ENCODE results near the gene ADAT2.

DNA sequence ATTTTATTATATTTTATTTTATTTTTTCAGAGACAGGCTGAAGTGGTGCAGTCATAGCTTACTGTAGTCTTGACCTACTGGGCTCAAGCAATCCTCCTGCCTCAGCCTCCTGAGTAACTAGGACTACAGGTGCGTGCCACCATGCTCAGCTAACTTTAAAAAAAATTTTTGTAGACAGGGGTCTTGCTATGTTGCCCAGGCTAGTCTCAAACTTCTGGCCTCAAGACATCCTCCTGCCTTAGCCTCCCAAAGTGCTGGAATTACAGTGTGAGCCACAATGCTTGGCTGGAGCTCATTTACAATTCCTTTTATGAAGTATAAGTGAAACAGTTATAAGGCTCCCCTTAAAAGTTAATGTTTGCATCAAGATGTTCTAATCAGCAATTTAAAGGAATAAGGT, 46.5 kb upstream of the ADAT2 start:
- no peak for TF ChIP-seq POLR2A (IDR thresholded peaks at IDR 0.05; ENCODE audit: low read depth, low read length)
- no peak for TF ChIP-seq CTCF (IDR thresholded peaks at IDR 0.05; ENCODE audit: extremely low read depth in 1 of 2, insufficient read depth in 1 of 2, low read depth in 1 of 2, low read length in 2 of 2)
- TF ChIP-seq MYC (IDR thresholded peaks at IDR 0.05; ENCODE audit: low read depth, low read length): no peak
- TF ChIP-seq EZH2 (IDR thresholded peaks at IDR 0.05; ENCODE audit: borderline replicate concordance, low read depth, low read length, severe bottlenecking): no peak
- TF ChIP-seq FOS (IDR thresholded peaks at IDR 0.05; ENCODE audit: borderline replicate concordance, insufficient read depth, low read length): no peak
